Thymus (tissue), 11 donors: Measurements from ENCODE around the gene PLXNA4. TPM values are rescaled to one million over a fixed set of nuclear protein-coding genes. Genes with fewer than 3 reads are reported as not detected.

Experiments
- DNase-seq, 9 donors: peaks; one replicate each; pipeline ENCODE4 v3.0.0-alpha.2; 2013; ENCODE audit warnings: low spot score in 9 of 9, low read depth in 6 of 9, missing footprints in 1 of 9
- H3K27ac ChIP-seq, 2 donors: one replicate each; pipeline ENCODE4 v1.5.1; 2013; ENCODE audit warnings: control low read depth in 1 of 2, low read depth in 1 of 2, low read length in 1 of 2, mild to moderate bottlenecking in 1 of 2, moderate library complexity in 1 of 2
- H3K27me3 ChIP-seq, 2 donors: one replicate each; pipeline ENCODE4 v1.5.1; 2013; ENCODE audit warnings: low read length in 1 of 2; ENCODE audit not compliant: control insufficient read depth in 2 of 2, insufficient read depth in 1 of 2
- H3K36me3 ChIP-seq, 2 donors: one replicate each; pipeline ENCODE4 v1.5.1; 2013; ENCODE audit warnings: low read length in 1 of 2, mild to moderate bottlenecking in 1 of 2, moderate library complexity in 1 of 2; ENCODE audit not compliant: control insufficient read depth in 2 of 2, insufficient read depth in 2 of 2
- H3K4me1 ChIP-seq, 2 donors: one replicate each; pipeline ENCODE4 v1.5.1; 2013; ENCODE audit warnings: low read length in 2 of 2; ENCODE audit not compliant: control insufficient read depth in 2 of 2, insufficient read depth in 2 of 2
- H3K4me3 ChIP-seq, 2 donors: one replicate each; pipeline ENCODE4 v1.5.1; 2013; ENCODE audit warnings: low read length in 2 of 2, control low read depth in 1 of 2, mild to moderate bottlenecking in 1 of 2
- H3K9me3 ChIP-seq, 2 donors: one replicate each; pipeline ENCODE4 v1.5.1; 2013; ENCODE audit warnings: low read length in 1 of 2, mild to moderate bottlenecking in 1 of 2; ENCODE audit not compliant: control insufficient read depth in 2 of 2, insufficient read depth in 1 of 2
- WGBS: extraction: QIAGEN DNeasy Blood & Tissue Kit; methylation state at CpG from one replicate; pipeline ENCODE4 v1.1.7; 2013; 5-methylcytosine and 5-hydroxymethylcytosine counted together
- polyA plus RNA-seq: library from polyadenylated mRNA; stranded (reverse); fragments of 200-250 nt; gene quantifications from one replicate; pipeline ENCODE4 v1.2.3, GENCODE V29; 2013
- total RNA-seq: library from RNA; stranded (reverse); fragments of 120-200 nt; gene quantifications from one replicate; pipeline ENCODE4 v1.2.4, GENCODE V29; 2013
- donor health status: healthy.

Gene PLXNA4
- total and polyA plus RNA-seq, 2 donors = 0.21 to 0.66 TPM

GRCh38 chr7:132562690-132563089, 13.6 kb downstream of the PLXNA4 start:
- Histone ChIP-seq H3K36me3 (no peaks in the 10 kb centered on the region), H3K27me3 (peaks cover 0 to 39% of the 10 kb centered on the region in 2 donors), H3K27ac (no peak overlapping the region), H3K9me3 (no peaks in the 10 kb centered on the region), H3K4me1 (no peaks in the 10 kb centered on the region), H3K4me3 (no peak overlapping the region)
- 40% methylated on average over 1 of the region's 1 CpG for WGBS
- no peak for DNase-seq

DNA sequence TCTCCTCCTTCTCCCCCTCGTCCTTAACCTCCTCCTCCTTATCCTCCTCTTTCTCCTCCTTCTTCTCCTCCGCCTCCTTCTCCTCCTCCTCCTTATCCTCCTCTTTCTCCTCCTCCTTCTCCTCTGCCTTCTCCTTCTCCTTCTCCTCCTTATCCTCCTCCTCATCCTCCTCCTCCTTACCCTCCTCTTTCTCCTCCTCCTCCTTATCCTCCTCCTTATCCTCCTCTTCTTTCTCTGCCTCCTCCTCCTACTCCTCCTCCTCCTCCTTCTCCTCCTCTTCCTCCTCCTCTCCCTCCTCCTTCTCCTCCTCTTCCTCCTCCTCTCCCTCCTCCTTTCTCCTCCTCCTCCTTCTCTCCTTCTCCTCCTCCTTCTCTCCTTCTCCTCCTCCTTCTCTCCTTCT, 14.5 kb downstream of the PLXNA4 start:
- Histone ChIP-seq H3K27ac (no peak overlapping the region), H3K36me3 (no peaks in the 10 kb centered on the region), H3K4me3 (no peak overlapping the region), H3K4me1 (no peaks in the 10 kb centered on the region), H3K27me3 (peaks cover 0 to 37% of the 10 kb centered on the region in 2 donors), H3K9me3 (no peaks in the 10 kb centered on the region)
- WGBS = 92% methylated on average over 2 of the region's 2 CpGs
- DNase-seq = no peak

GRCh38 chr7:132560825-132561529, 15.3 kb downstream of the PLXNA4 start:
- peaks cover 0 to 35% of the 10 kb centered on the region in 2 donors for H3K27me3 ChIP-seq
- no peak for DNase-seq
- no peaks in the 10 kb centered on the region for H3K4me1 ChIP-seq
- no peaks in the 10 kb centered on the region for H3K9me3 ChIP-seq
- H3K4me3 ChIP-seq = no peak overlapping the region
- 86% methylated on average over 8 of the region's 8 CpGs for WGBS
- no peaks in the 10 kb centered on the region for H3K36me3 ChIP-seq
- H3K27ac ChIP-seq = no peak overlapping the region

- Histone ChIP-seq H3K27me3 (peaks cover 0 to 31% of the 10 kb centered on the region in 2 donors), H3K27ac (no peak overlapping the region), H3K36me3 (no peaks in the 10 kb centered on the region), H3K4me1 (no peaks in the 10 kb centered on the region), H3K4me3 (no peak overlapping the region), H3K9me3 (no peaks in the 10 kb centered on the region)
- DNase-seq = no peak
- 97% methylated on average over 7 of the region's 7 CpGs for WGBS
These were observed 16.2 kb downstream of the PLXNA4 start for GRCh38 chr7:132560105-132560504.

DNA sequence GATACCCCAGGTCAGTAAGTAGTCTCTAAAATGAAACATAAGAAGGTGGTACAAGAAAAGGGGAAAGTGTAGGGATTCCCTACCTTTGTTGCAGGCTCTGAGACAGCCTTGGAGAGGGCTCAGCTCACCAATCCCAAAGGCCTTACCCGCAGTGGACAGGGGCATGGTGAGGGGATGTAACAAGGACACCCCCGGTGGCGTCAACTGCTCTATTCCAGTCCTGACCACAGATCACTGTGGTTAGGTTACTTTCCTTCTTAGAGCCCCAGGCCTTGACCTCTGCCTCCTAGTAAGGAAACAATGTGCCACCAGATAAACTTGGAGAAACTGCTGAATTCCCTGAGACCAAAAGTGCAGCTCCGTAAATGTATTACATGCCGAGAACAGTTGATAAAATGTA, 17.5 kb downstream of the PLXNA4 start:
- Histone ChIP-seq H3K4me1 (no peaks in the 10 kb centered on the region), H3K27me3 (peaks cover 0 to 22% of the 10 kb centered on the region in 2 donors), H3K36me3 (no peaks in the 10 kb centered on the region), H3K4me3 (no peak overlapping the region), H3K9me3 (no peaks in the 10 kb centered on the region), H3K27ac (no peak overlapping the region)
- DNase-seq = no peak
- 74% methylated on average over 5 of the region's 5 CpGs for WGBS

GRCh38 chr7:132557489-132558044, 18.7 kb downstream of the PLXNA4 start:
- Histone ChIP-seq H3K4me3 (no peak overlapping the region), H3K27ac (no peak overlapping the region), H3K27me3 (peaks cover 0 to 21% of the 10 kb centered on the region in 2 donors), H3K4me1 (no peaks in the 10 kb centered on the region), H3K36me3 (no peaks in the 10 kb centered on the region), H3K9me3 (no peaks in the 10 kb centered on the region)
- DNase-seq = no peak
- 45% methylated on average over 3 of the region's 3 CpGs for WGBS

- Histone ChIP-seq H3K36me3 (no peaks in the 10 kb centered on the region), H3K27ac (no peak overlapping the region), H3K9me3 (peaks cover 0 to 8% of the 10 kb centered on the region in 2 donors), H3K27me3 (peaks cover 0 to 7% of the 10 kb centered on the region in 2 donors), H3K4me3 (no peak overlapping the region), H3K4me1 (no peaks in the 10 kb centered on the region)
- no peak for DNase-seq
- WGBS = 85% methylated on average over 4 of the region's 4 CpGs
These were observed 21.8 kb downstream of the PLXNA4 start for GRCh38 chr7:132554446-132554845.

DNA sequence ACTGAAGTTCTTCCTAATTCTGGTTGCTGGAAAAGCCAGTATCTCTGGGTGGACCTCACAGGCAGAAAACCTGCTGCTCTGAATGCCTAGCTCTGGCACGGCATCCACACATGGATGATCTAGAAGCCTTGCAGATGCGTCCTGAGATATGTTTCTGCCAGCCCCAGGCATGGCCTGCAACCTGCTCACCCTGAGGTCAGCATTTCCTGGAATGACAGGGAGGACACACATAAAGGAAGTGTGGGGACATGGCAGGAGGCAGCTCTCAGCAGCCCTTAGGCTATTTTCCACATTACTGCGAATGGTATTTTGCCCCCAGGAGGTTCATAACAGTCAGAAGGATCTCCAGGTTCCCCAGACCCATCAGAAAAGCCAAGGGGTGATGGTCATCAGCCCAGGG, 23.2 kb downstream of the PLXNA4 start:
- H3K9me3 ChIP-seq = peaks cover 0 to 8% of the 10 kb centered on the region in 2 donors
- peaks cover 0 to 4% of the 10 kb centered on the region in 2 donors for H3K27me3 ChIP-seq
- 72% methylated on average over 3 of the region's 3 CpGs for WGBS
- H3K4me1 ChIP-seq = no peaks in the 10 kb centered on the region
- DNase-seq = no peak
- H3K36me3 ChIP-seq = no peaks in the 10 kb centered on the region
- no peak overlapping the region for H3K4me3 ChIP-seq
- no peak overlapping the region for H3K27ac ChIP-seq

GRCh38 chr7:132551886-132552285, 24.4 kb downstream of the PLXNA4 start:
- no peaks in the 10 kb centered on the region for H3K36me3 ChIP-seq
- H3K9me3 ChIP-seq = peaks cover 0 to 8% of the 10 kb centered on the region in 2 donors
- no peak overlapping the region for H3K27ac ChIP-seq
- H3K27me3 ChIP-seq = peaks cover 0 to 4% of the 10 kb centered on the region in 2 donors
- no peak for DNase-seq
- no peak overlapping the region for H3K4me3 ChIP-seq
- no peaks in the 10 kb centered on the region for H3K4me1 ChIP-seq
- WGBS = 62% methylated on average over 3 of the region's 3 CpGs
